ENCODE measurements around the gene CIBAR2. TPM values are rescaled to one million over a fixed set of nuclear protein-coding genes. Genes with fewer than 3 reads are reported as not detected.

CIBAR2 gene
- not detected for total RNA-seq

DNA sequence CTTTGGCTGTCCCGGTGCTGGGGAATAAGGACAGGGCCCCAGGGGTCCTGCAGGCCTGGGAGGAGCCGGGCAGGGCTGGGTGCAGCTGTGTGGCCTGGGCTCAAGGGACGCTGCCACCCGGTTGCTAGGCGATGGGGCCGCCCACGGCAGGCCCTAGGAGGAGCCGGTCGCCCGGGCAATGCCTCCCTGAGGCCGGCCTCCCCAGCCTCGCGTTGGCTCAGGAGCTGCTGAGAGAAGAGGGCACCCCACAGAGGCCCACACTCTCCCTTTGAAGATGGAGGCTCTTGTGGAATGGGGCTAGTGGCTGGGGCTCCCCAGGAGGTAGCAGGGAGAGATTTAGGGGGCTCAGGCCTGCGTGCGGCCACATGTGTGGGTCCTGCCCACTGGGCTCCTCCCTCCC is at the start of gene CIBAR2:
TSS of gene CIBAR2 (minus strand) at position 109 of the 400 bp plus-strand sequence. CDS start 120 bp downstream, outside the sequence.
- no peak for DNase-seq (ENCODE audit: low spot score)
- ATAC-seq: no peak

DNA sequence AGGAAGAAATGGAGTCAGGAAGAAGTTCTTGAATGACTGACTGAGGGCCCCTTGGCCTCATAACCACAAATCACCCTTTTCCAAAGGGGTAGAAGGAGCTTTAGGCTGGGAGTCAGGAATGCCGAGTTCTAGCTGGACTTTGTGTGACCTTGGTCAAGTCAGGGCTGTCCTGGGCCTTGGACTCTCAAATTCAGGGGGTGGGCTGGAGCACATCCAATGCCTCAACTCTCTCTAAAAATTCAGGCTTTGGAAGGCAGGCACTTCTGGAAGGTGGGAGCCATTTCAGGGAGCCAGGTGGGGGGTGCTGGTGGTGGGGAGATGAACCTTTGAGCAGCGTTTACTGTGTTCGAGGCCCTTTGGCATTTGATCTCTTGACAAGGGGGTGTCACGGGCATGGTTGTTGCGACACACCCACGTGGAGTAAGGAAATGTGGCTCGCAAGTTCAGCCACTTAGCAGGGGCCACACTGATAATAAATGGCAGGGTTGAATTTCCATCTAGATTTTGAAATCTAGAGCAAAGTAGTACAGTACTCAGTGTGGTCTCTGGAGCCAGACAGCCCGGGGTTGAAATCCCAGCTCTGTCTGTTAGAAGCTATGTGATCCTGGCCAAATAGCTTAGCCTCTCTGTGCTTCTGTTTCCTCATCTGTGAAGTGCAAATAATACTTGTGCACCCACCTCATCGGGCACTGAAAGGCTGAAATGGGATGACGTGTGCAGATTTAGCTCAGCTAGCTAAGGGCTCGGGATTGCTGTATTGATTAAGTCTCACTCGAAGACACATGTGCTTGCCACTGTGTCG is 47.1 kb upstream of the CIBAR2 start:
- ATAC-seq: peak; percentile 65
- peak; percentile 84 for DNase-seq (ENCODE audit: low spot score)

DNA sequence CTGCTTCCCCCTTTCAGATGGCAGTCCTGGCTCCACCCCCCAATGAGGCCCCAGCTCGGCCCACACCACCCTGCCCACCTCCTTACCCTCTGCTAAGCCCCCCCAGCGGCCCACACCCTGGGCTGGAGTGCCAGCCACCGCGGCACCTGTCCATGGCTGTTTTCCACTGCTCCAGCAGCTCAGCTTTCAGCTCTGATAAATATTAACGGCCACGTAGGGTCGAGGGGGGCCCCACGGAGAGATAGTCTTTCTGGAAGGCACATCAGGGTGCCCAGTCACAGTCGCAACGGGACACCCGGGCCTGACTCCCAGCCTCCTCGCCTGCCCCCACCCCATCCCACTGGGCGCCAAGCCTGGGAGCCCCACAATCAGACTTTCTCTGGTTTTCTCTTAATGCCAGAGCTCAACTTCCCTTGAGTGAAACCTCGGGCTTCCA is 46.5 kb upstream of the CIBAR2 start:
- DNase-seq (ENCODE audit: low spot score) (no peak), ATAC-seq (peak; percentile 5)

DNA sequence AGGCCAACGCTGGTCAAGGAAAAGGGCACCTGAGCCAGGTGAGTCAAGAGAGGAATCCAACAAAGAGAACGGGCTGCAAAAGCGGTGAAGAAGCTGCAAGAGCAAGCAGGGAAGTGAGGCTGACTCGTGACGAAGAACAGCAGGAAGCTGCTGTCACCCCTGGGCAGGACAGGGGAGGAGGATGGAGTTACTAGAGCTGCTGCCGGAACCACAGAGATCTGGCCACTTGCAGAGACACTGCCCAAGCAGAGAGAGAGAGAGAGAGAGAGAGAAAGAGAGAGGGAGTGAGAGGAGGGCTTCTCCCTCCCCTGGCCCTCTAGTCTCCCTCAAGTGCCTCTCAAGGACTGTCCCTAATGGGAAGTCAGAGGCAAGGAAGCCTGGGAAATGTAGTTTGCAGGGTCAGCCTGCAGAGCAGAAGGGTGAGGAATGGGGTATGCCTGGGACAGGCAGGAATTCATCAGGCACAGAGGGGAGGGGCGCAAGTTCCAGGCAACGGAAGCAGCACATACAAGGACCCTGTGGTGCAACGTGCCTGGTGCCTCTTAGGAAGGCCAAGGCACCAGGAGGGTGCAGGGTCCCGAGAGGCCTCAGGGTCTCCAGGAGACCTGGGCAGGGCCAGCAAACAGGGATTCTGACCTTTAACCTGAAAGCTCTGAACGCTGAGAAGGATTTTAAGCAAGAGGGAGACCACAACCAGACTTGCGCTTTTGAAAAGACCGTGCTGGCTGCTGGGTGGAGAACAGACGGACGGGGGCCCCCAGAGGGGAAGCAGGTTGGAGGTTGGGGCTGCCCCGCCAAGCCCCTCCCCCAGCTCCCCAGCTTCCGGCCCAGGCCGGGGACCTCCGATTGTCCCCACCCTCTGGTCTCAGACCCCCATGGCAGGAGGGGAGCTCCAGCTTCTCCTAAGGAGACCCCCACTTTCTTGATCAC is 45.8 kb upstream of the CIBAR2 start:
- ATAC-seq: peak; percentile 7

DNA sequence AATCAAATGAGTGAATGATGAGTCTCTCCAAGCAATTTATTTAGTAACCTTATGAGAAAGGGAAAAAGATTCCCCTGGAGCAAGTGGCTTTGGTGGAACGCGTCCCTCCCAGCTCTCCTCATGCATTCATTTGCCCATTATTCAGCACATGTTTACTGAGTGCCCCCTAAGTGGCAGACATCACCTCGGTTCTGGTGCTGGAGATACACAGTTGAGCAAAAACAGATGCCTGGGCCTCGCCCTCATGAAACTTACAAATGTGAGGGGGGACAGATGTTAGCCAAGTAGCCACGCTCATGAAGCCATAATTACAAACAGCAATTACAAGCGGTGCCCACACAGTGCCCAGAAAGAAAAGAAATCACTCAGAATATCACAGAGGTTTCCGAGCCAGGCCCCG is 45.1 kb upstream of the CIBAR2 start:
- no peak for DNase-seq (ENCODE audit: low spot score)

More for the DNA sequence above, 45.8 kb upstream of the CIBAR2 start:
- no peak for DNase-seq (ENCODE audit: low spot score)

DNA sequence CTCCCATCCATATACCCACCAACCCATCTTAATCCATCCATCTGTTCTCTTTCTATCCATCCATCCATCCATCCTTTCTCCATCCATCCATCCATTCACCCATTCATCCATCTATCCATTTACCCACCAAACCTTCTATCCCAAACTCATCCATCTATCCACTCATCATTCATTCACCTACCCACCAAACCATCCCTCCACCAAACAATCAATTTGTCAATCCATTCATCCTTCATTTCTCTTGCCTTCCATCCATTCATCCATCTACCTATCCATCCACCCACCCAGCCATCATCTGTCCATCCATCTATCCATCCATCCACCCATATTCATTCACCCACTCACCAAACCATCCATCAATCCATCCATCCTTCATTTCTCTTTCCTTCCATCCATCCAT is 44.6 kb upstream of the CIBAR2 start:
- no peak for ATAC-seq

More for the DNA sequence above, 45.1 kb upstream of the CIBAR2 start:
- no peak for ATAC-seq

DNA sequence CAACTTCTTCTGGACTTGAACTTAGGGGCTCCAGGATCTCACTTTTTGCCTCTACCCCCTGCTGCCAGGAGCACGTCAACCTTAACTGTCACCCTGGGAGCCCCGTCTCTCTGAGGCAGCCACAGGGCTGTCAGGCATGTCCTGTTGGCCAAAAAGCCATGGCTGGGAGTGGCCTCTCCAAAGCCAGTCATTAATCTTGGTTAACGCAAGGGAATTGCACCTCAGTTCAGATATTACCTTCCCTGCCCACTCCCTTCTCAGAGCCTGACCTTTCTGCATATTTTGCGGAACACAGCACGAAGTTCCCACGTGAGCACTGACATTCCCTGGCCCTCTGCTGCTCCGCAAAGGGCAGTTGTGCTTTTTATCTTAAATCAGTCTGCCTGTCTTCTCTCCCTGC is 44.2 kb upstream of the CIBAR2 start:
- no peak for ATAC-seq
- DNase-seq (ENCODE audit: low spot score): no peak

More for the DNA sequence above, 44.6 kb upstream of the CIBAR2 start:
- DNase-seq (ENCODE audit: low spot score): no peak

DNA sequence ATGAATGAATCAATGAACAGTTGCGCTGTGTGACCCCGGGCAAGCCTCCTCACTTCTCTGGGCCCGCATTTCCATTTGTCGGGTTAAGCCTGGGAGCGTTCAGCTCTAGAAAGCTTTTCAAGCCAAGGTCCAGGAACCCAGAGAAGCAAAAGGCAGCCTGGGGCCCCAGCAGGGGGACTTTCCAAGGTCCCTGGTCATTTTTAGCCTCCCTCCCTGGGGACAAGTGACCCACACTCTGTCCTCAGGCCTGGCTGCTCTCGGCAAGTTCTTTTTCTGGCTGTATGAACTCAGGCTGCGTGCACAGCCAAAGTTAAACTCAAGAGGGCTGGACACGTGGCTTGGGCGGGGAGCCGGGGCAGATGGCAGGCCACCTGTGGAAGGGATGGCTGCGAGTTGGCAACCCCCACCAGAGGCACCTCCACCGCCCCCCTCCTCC is 41.4 kb upstream of the CIBAR2 start:
- DNase-seq (ENCODE audit: low spot score) (no peak), ATAC-seq (no peak)

DNA sequence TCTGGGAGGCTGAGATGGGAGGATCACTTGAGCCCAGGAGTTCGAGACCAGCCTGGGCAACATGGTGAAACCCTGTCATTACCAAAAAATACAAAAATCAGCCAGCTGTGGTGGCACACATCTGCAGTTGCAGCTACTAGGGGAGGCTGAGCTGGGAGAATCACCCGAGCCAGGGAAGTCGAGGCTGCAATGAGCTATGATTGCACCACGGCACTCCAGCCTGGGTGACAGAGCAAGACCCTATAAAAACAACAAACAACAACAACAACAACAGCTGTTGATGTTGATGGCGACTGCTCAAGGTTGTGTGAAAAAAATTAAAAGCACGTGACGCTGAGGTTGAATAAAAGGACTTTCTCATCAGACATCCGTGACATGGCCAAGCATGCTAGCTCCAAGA is 40.8 kb upstream of the CIBAR2 start:
- DNase-seq (ENCODE audit: low spot score) (no peak), ATAC-seq (no peak)

DNA sequence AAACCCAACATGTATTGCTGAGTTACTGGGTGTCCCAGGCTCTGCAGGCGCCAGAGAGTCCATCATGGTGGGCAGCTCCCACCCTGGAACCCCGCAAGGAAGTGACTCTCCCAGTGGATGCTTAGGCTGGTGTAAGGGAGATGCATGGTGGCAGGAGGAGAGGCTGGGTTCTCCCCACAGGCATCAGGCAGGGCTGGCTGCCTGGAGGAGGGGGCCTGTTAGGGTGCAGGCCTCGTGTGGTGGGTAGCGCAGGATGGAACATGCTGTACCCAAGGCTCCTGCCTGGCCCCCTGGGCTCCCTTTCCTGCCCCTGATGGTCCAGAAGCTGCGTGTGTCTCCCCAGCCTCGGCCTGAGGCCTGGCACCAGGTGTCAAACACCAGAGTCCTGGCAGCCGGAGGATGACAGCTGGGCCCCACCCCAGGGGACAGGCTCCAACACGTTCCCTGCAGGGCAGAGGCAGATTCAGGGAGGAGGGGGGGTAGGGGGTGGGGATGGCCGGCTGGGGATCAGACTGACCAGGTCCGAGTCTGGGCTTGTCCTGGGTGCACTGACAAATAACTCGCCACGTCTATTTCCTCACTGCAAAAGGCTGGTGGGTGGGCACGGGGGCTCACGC is 40.2 kb upstream of the CIBAR2 start:
- DNase-seq (ENCODE audit: low spot score): no peak
- no peak for ATAC-seq

DNA sequence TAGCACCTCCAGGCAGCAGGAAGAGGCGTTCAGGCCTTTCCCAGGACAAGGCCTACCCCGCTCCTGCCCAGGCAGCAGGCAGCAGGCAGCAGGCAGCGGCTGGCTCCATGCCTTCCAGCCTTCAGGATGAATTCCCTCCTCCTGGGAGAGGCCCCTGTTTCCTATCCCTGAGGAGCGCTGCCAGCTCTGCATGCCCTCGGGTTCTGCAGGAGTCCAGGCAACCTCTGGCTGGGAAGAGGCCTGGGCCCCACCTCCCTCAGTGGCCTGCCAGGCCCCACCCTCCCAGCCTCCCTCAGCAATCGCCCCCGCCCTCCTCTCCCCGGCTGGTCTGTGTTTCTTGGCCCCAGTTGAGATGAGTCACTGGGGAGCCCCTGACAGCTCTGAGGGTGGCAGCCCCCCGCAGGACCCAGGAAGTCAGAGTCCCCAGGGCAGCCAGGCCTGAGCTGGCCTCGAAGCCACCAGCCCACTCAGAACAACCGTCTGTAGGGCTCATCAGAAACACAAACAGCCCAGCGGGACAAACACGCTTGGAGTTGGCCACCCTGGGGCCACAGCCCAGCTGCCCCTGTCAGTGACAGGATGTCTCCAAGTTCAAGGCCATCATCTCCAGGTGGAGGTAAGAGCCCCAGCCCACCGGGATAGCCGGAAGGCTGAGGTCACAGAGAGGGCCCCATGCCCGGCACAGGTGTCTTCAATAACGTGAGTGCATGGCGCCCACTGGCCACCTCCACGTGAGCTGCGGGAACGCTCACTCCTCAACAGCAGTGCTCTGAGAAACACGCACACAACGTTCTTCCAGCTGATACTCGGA is 39.5 kb upstream of the CIBAR2 start:
- DNase-seq (ENCODE audit: low spot score) (peak; percentile 87), ATAC-seq (peak; percentile 79)

DNA sequence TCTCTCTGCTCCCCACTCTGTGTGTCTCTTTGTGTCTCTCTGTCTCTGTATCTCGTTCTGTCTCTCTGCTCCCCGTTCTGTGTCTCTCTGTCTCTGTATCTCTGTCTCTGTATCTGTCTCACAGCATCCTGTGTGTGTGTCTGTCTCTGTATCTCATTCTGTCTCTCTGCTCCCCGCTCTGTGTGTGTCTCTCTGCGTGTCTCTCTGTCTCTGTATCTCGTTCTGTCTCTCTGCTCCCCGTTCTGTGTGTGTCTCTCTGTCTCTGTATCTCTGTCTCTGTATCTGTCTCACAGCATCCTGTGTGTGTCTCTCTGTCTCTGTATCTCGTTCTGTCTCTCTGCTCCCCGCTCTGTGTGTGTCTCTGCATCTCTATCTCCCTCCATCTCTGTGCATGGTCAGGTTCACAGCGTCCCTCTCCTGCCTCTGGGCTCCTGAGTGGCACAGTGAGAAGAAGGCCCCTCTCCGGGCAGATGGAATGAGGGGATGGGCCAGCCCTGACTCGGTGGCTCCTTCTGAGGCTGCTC is 38.9 kb upstream of the CIBAR2 start:
- DNase-seq (ENCODE audit: low spot score): no peak
- no peak for ATAC-seq

DNA sequence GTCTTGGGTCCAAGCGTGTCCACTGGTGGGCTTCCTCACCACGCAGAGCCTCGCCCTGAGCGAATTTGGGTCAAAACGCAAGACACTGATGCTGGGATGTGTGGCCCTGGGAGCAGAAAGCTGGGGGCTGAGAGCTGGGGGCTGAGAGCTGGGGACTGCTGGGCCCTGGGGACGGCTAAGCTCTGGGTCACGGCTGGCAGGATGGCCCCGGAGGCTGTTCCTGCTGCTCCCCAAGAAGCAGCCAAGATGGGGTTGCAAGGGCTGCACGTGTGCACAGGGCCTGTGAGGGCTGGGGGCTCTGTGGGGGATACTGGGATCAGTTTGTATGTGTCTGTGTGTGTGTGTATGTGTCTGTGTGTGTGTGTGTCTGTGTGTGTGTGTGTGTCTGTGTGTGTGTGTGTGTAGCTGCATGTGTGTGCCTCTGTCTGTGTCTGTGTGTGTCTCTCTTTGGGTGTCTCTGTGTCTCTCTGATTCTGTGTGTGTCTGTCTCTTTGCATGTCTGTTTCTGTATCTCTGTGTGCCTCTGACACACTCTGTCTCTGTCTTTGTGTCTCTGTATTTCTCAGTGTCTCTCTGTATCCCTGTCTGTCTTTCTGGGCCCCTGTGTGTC is 38.2 kb upstream of the CIBAR2 start:
- ATAC-seq (no peak), DNase-seq (ENCODE audit: low spot score) (no peak)

DNA sequence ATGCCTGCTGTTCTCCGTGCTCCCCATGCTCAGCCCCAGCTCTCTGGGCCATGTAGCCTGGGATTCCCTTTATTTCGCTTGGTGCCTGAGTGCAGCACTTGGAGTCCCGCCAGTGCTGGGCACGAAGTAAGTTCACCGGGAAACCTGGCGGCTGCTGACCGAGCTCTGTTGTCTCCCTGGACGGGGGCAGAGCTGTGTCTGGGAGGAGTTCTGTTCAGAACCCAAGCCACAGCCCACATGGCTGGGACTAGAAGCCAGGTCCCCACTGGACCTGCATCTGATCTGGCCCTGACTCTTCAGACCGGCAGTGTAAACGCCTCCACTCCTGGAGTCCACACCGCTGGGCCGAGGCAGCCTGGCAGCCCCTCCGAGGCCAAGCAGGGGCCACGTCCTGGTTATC is 37.5 kb upstream of the CIBAR2 start:
- DNase-seq (ENCODE audit: low spot score): peak; percentile 96
- peak; percentile 84 for ATAC-seq

DNA sequence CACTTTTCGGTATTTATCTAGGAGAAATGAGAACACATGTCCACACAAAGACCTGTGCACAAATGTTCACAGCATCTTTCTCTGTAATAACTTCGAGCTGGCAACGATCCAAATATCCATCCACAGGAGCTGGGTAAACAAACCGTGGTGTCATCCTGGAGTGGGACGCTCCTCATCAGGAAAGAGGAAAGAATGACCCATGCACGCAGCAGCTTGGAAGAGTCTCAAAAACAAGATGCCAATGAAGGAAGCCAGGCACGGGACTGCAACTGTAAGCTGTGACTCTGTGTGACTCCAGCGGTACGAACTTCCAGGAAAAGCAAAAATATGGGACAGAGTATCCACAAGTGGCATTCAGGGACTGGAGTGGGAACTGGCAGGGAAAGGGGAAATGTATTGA is 36.7 kb upstream of the CIBAR2 start:
- ATAC-seq (no peak), DNase-seq (ENCODE audit: low spot score) (no peak)

DNA sequence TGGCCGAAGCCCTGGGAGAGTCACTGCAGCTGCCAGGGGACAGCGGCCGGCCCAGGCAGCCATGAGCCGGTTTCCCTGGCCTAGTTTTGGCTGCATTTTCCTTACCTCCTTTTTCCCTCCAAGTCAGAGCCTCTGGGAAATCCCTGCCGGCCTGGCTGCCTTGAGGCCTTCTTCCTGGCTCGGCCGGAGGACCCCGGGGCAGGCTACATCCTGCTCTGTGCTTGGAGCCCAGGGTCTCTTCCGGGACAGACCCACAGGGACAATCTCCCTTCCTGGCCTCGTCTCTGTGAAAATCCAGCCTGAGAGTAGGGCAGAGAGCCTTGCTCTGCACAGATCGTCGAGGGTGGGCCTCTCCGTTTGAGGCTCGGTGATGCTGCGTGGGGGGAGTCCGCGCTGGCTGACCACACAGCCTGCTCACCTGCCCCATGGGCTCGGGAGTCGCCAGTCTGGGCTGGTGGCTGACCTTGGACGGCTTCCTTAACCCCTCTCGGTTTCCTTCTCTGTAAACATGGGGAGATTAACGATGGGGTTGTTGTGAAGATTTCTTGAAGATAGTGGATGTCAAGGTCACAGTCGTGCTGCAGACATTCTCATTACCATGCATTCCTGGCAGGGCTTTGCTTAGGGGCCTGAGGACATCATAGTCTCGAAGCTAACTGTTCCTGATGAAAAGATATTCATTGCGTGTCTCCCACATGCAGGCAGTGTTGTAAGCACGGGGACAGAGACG is 34.8 kb upstream of the CIBAR2 start:
- DNase-seq (ENCODE audit: low spot score) (no peak), ATAC-seq (no peak)

DNA sequence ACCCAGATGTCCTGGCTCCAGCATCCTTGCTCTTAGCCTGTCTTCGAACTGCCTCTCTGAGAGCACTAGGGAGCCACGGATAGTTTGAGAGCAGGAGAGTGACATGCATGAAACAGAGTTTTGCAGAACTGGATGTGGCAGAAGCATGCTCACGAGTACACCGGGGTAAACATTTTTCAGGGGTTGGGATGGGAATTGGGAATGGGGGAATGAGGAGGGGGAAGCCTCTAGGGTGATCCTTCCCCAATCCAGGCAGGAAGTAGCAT is 34.2 kb upstream of the CIBAR2 start:
- ATAC-seq: no peak

DNA sequence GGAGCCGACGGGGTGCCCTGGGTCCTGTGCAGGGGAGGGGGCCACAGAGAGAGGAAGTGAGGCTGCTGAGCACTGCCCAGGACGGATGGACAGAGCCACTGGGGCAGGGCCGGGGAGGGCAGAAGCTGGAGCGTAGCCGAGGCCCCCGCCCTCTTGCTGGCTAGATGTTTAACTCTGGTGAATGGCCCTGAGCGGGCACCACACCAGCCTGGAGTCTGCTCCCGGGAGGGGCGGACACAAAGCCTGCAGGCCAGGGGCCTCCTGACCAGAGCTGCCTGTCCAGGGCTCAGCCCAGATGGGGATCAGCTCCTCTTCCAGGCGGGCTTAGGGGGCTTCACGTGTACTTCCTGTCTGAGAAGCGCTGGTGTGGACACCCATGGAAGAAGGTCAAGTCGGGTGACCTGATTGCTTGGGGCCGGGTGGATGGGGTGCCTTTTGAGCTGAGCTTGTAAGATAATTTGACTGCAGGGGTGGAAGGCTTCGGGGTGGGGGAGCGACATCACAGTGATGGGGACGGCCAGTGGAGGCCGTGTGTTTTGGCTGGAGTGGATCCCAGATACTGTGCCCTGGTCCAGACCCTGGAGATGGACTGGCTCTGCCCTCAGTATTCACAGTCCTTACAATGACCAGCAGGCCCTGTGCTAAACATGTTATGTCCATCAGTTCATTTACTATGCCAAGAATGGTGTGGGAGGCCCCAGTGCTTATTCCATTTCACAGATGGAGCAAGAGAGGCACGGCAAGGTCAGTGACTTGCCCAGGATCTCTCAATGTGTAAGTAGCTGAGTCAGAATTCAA is 33.7 kb upstream of the CIBAR2 start:
- DNase-seq (ENCODE audit: low spot score) (no peak), ATAC-seq (no peak)

More for the DNA sequence above, 34.2 kb upstream of the CIBAR2 start:
- DNase-seq (ENCODE audit: low spot score): no peak

Data from left lobe of liver (tissue), 2 donors.